GM21423 (cell line): Measurements from ENCODE around the gene TRPM8.

Source experiments
- ATAC-seq: cut with Tn5 transposase; IDR thresholded peaks from one replicate; pipeline ENCODE4 v1.9.1; 2021; ENCODE audit warnings: mild to moderate bottlenecking, moderate library complexity; ENCODE audit not compliant: unreplicated experiment

TRPM8 gene

GRCh38 chr2:234038076-234038802 lies 121.1 kb downstream of the TRPM8 start:
- ATAC-seq, result no peak

DNA sequence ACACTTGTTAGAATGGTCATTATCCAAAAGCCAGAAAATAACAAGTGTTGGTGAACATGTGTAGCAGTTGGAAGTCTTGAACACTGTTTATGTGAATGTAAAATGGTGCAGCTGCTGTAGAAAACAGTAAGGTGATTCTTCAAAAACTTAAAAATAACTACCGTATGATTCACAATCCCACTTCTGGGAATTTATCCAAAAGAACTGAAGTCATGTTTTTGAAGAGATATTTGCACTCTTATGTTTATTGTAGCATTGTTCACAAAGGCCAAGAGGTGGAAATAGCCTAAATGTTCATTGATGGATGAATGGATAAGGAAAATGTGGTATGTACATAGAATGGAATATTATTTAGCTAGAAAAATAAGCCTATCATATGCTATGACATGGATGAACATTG lies 127.0 kb downstream of the TRPM8 start:
- no peak for ATAC-seq

DNA sequence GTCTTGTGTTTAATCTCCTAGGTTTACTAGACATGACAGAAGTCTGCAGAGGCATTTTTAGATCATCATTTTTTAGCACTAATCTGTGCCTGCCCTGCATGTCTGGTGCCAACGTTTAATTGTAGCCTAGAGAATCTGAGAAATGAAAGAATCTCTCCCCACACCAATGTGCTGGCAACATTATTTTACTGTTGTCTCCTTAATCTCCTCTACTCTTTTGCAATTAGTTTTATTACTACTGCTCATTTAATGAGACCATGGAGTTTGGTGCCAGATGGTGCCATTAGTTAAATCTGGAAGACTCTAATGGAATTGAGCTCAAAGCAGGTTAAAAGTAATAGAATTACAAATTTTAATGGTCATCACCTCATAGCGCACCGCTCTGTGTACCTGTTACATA lies 129.3 kb downstream of the TRPM8 start:
- ATAC-seq, result no peak

GRCh38 chr2:234047361-234047760 lies 130.2 kb downstream of the TRPM8 start:
- ATAC-seq, result no peak

DNA sequence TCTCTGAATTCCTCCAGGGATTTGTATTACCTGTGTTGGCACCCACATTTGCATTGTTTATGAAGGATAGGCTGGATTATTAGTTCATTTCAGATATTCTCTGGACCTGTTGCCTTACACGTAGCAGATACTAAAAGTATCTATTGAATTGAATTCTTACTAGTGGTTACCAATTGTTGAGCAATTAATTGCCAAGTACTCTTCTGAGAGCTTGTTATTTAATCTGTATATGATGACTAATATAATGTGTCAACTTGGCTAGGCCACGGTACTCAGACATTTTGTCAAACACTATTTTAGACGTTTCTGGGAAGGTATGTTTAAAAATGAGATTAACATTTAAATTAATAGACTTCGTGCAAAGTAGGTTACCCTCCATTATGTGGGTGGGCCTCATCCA lies 130.9 kb downstream of the TRPM8 start:
- no peak for ATAC-seq

GRCh38 chr2:234050455-234051135 lies 133.4 kb downstream of the TRPM8 start, which contains the start of gene SPP2:
Gene SPP2, plus strand, starts transcription at chr2:234050702. Its CDS starts 85 bp downstream, at chr2:234050787.
- ATAC-seq, result no peak

DNA sequence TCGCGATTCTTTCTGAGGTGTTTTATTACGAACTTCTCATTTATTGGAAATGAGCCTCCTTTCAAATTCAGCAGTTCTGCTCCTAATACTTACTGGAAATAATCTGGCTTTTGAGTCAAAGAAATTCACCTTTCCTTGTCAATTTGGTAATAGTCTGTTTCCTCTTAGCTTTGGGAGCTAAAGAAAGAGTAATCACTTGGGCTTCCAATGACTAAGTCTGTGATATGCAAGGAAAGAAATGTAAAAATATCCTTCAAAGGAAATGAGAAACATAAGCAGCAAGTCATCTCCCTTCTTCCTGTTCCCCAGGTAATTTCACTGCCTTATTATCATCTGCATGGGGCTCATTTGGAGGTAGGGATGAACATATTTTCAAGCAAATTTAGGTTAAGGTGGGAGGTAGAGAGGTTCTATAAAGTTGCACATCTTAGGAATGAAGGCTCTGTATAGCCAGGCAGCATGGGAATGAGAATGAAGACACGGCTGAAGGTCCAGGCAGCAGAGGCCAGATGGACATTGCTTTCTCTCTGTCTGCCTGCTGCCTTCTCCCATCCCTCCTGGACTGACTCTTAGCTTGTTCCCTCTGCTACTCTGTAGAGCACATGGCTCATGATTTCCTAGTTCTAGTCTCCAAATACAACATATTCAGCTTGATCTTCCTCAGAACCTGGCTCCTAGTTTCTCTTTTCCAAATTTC lies 134.3 kb downstream of the TRPM8 start:
- ATAC-seq, result no peak

GRCh38 chr2:234058881-234059280 lies 141.7 kb downstream of the TRPM8 start:
- no peak for ATAC-seq

- no peak for ATAC-seq
Measured at GRCh38 chr2:234060236-234060635, 143.1 kb downstream of the TRPM8 start.

- ATAC-seq, result no peak
Measured at GRCh38 chr2:234061624-234062257, 144.6 kb downstream of the TRPM8 start.

DNA sequence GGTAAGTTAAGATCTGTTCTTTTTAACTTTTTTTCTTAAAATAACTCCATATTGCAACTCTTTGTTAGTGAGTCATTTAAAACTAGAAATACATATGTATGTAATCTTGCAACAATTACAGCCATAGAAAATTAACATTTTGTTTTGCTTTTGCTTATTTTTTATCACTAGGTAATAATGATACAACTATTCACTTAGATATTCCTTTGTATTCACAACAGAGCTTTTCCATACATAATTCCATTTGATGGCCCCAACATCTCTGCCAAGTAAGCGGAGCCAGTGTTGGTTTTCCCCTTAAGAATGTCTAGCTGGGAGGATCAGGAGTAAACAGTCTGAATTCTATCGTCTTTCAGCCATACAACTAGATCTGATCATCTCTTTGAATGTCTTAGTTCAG lies 149.4 kb downstream of the TRPM8 start:
- no peak for ATAC-seq
